Globus pallidus (tissue), 1 donor: Measurements from ENCODE around the gene PPP1R1B.

Experiments used
- DNase-seq: peaks from one replicate; pipeline ENCODE4 v3.0.0-alpha.2; 2015; ENCODE audit warnings: low spot score

Gene PPP1R1B

GRCh38 chr17:39600288-39600996 lies 26.3 kb upstream of the PPP1R1B start:
- no peak for DNase-seq

- no peak for DNase-seq
These were observed 25.7 kb upstream of the PPP1R1B start for GRCh38 chr17:39600997-39601597.

GRCh38 chr17:39601758-39602532 lies 24.8 kb upstream of the PPP1R1B start:
- no peak for DNase-seq

- no peak for DNase-seq
These were observed 24.0 kb upstream of the PPP1R1B start for GRCh38 chr17:39602533-39603303.

GRCh38 chr17:39603304-39604016 lies 23.3 kb upstream of the PPP1R1B start:
- DNase-seq = no peak

- no peak for DNase-seq
These were observed 21.8 kb upstream of the PPP1R1B start for GRCh38 chr17:39604911-39605491.

- DNase-seq = no peak
These were observed 21.0 kb upstream of the PPP1R1B start for GRCh38 chr17:39605492-39606433.

- no peak for DNase-seq
These were observed 20.2 kb upstream of the PPP1R1B start for GRCh38 chr17:39606434-39607056.

GRCh38 chr17:39607057-39607850 lies 19.5 kb upstream of the PPP1R1B start:
- DNase-seq = no peak

- no peak for DNase-seq
These were observed 19.0 kb upstream of the PPP1R1B start, which contains the start of gene NEUROD2 for GRCh38 chr17:39607851-39608130. Gene NEUROD2, minus strand, starts transcription at chr17:39607920. Its CDS starts 1,321 bp downstream, at chr17:39606599.

GRCh38 chr17:39608142-39608981 lies 18.4 kb upstream of the PPP1R1B start:
- no peak for DNase-seq

- DNase-seq = no peak
These were observed 17.2 kb upstream of the PPP1R1B start for GRCh38 chr17:39609416-39610025.

- DNase-seq = no peak
These were observed 15.2 kb upstream of the PPP1R1B start for GRCh38 chr17:39611401-39612112.

- no peak for DNase-seq
These were observed 14.4 kb upstream of the PPP1R1B start for GRCh38 chr17:39612291-39612894.

- DNase-seq = no peak
These were observed 13.8 kb upstream of the PPP1R1B start for GRCh38 chr17:39612935-39613464.

- DNase-seq = no peak
These were observed 12.1 kb upstream of the PPP1R1B start for GRCh38 chr17:39614545-39615157.
